Measurements from ENCODE around the gene POMGNT2.

The POMGNT2 gene

DNA sequence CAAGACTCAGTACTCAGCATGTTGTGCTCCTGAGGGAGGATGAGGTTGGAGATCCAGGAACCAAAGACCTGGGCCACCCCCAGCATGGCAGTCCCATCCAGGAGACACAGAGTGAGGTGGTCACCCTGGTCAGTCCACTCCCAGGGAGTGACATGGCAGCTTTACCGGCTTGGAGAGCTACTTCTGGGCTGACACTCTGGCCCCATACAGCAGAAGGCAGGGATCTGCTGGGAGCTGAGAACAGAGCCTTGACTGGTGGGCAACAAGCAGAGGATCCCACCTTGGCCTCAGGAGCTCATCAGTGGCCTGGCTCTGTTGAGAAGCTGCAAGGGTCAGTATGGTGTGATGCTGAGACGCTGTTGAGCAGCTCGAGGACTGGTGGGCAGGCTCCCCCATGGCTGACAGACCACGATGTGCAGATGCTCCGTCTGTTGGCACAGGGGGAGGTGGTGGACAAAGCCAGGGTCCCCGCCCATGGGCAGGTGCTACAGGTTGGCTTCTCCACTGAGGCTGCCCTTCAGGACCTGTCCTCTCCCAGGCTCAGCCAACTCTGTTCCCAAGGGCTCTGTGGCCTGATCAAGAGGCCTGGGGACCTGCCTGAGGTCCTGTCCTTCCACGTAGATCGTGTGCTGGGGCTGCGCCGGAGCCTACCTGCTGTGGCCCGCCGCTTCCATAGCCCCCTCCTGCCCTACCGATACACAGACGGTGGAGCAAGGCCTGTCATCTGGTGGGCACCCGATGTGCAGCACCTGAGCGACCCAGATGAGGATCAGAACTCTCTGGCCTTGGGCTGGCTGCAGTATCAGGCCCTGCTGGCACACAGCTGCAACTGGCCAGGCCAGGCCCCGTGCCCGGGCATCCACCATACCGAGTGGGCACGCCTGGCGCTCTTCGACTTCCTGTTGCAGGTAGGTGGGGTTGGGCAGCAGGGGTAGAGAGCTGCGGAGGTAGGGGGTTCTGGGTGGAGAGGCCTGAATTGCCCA lies 72.9 kb downstream of the POMGNT2 start:
- TF ChIP-seq, protein P1, sequence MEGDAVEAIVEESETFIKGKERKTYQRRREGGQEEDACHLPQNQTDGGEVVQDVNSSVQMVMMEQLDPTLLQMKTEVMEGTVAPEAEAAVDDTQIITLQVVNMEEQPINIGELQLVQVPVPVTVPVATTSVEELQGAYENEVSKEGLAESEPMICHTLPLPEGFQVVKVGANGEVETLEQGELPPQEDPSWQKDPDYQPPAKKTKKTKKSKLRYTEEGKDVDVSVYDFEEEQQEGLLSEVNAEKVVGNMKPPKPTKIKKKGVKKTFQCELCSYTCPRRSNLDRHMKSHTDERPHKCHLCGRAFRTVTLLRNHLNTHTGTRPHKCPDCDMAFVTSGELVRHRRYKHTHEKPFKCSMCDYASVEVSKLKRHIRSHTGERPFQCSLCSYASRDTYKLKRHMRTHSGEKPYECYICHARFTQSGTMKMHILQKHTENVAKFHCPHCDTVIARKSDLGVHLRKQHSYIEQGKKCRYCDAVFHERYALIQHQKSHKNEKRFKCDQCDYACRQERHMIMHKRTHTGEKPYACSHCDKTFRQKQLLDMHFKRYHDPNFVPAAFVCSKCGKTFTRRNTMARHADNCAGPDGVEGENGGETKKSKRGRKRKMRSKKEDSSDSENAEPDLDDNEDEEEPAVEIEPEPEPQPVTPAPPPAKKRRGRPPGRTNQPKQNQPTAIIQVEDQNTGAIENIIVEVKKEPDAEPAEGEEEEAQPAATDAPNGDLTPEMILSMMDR (IDR thresholded peaks at IDR 0.05; ENCODE audit: low read depth, low read length, missing control alignments), result no peak
- DNase-seq (ENCODE audit: extremely low read depth, low read depth), result no peak
- no peak overlapping the region for H3K4me3 ChIP-seq (replicated peaks; ENCODE audit: low read depth, low read length)

DNA sequence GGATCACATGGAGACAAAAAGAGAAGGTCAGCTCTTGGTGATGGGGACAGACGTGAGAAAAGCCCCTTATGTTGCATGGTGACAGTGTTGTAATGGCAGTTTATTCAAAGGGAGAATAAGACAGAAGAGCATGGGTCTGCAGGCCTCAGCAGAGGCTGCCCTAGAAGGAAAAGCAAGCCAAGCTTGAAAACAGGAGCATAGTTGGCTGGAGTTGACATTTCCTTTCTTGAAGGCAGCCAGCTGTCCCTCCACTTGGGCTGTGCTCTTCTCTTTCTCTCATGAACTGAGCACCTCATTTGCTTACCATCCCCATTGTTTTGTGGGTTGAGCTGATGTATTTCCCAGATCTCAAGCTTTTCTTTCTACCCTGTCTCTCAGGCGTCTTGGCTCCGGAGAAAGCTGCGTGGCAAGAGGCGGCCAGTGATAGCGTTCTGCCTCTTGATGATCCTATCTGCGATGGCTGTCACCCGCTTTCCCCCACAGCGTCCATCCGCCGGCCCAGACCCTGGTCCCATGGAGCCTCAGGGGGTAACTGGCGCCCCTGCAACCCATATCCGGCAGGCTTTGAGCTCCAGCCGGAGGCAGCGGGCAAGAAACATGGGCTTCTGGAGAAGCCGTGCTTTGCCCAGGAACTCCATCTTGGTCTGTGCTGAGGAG lies 73.9 kb downstream of the POMGNT2 start:
- DNase-seq (ENCODE audit: extremely low read depth, low read depth), result no peak
- TF ChIP-seq, protein P1 (IDR thresholded peaks at IDR 0.05; ENCODE audit: low read depth, low read length, missing control alignments), result no peak
- H3K4me3 ChIP-seq (replicated peaks; ENCODE audit: low read depth, low read length), result no peak overlapping the region

DNA sequence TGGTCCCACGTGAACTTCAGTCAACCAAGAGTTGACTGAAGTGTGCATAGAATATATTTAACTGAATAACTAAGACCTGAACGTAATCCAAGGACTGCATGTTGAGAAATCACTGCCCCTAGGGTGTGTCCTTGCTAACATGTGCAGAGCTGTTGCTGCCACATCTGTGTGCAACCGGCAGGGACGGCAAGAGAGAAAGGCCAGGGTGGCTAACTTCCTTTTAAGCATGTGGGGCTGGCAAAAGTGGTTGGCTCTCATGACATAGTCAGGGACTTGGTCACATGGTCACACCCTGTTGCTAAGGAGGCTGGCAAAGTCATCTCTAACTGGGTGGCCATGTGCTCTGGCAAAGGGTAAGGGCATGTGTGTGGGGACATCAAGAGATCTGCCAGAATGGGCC lies 74.4 kb downstream of the POMGNT2 start:
- no peak for DNase-seq (ENCODE audit: extremely low read depth, low read depth)
- H3K4me3 ChIP-seq (replicated peaks; ENCODE audit: low read depth, low read length), result no peak overlapping the region
- TF ChIP-seq, protein P1 (IDR thresholded peaks at IDR 0.05; ENCODE audit: low read depth, low read length, missing control alignments), result no peak

- DNase-seq (ENCODE audit: extremely low read depth, low read depth), result no peak
- H3K4me3 ChIP-seq (replicated peaks; ENCODE audit: low read depth, low read length), result no peak overlapping the region
- TF ChIP-seq, protein P1 (IDR thresholded peaks at IDR 0.05; ENCODE audit: low read depth, low read length, missing control alignments), result no peak
These were observed 75.5 kb downstream of the POMGNT2 start for GRCh38 chr3:43030162-43030935.
